ENCODE measurements around the gene ZNF32. TPM values are rescaled to one million over a fixed set of nuclear protein-coding genes. Genes with fewer than 3 reads are reported as not detected.
"Not testable (repeated sequence)": the region's sequence is repeated elsewhere in the genome, so short reads cannot be mapped to it uniquely, and the experiment has no call there.

The ZNF32 gene
- total RNA-seq, 1 experiment from 2014 or later: not detected

- DNase-seq (ENCODE audit: low spot score): not testable (repeated sequence)
Observed at GRCh38 chr10:43635816-43636215, 12.9 kb downstream of the ZNF32 start.

DNA sequence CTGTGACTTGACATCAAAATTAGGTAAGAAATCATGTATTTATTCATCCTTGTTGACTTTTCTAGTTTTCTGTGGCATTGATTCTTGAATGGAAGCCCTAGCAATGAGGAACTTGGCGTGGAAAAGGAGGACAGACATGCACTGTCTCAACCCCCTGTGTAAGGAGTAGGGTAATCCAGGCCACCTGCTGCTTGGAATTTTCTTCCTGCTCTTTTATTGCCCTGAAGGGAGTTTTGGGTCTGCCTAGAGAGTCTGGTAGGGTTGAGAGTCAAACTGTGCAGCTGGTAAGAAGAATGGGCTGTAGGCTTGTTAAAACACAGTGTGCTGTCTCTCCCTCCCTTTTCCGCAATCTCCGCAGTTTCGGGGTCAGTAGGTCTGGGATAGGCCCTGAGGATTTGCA, 19.7 kb downstream of the ZNF32 start:
- no peak for DNase-seq (ENCODE audit: low spot score)

GRCh38 chr10:43627942-43628341, 20.7 kb downstream of the ZNF32 start:
- no peak for DNase-seq (ENCODE audit: low spot score)

- DNase-seq (ENCODE audit: low spot score): peak; percentile 63
Observed at GRCh38 chr10:43623351-43623750, 25.3 kb downstream of the ZNF32 start.

GRCh38 chr10:43622038-43622437, 26.6 kb downstream of the ZNF32 start:
- DNase-seq (ENCODE audit: low spot score): no peak

- no peak for DNase-seq (ENCODE audit: low spot score)
Observed at GRCh38 chr10:43619368-43619767, 29.3 kb downstream of the ZNF32 start.

DNA sequence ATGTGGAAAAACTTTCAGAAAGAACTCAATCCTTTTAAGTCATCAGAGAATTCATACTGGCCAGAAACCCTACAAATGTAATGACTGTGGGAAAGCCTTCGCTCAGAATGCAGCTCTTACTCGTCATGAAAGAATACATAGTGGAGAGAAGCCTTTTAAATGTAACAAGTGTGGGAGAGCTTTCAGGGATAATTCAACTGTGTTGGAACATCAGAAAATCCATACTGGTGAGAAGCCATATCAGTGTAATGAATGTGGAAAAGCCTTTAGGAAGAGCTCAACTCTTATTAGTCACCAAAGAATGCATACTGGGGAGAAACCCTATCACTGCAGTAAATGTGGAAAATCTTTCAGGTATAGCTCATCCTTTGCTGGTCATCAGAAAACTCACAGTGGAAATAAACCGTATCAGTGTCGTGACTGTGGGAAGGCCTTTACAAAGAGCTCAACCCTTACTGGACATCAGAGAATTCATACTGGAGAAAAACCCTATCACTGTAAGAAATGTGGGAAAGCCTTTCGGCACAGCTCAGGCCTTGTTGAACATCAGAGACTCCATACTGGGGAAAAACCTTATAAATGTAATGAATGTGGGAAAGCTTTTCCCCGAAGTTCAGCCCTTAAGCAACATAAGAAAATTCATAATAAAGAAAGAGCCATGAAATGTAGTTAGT, 31.8 kb downstream of the ZNF32 start:
- no peak for DNase-seq (ENCODE audit: low spot score)

DNA sequence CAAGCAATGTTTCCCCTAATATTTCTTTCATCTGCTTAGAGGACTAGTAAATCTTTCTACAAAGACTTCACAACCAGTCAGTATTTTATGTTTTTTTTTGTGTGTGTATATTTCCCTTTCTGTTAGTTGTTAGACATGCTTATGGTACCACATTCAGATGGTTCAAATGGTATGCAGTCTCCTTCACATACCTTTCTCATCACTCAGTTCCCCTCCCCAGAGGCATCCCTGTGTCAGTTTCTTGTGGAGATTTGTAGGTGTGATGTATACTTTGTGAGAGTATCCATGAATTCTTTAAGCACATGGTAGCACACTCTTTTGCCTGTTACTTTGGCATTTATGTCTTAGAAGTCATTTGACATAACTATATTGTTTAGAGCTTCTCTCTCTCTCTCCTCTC, 38.0 kb downstream of the ZNF32 start:
- no peak for DNase-seq (ENCODE audit: low spot score)

GRCh38 chr10:43607199-43607573, 41.5 kb downstream of the ZNF32 start:
- DNase-seq (ENCODE audit: low spot score): no peak

DNA sequence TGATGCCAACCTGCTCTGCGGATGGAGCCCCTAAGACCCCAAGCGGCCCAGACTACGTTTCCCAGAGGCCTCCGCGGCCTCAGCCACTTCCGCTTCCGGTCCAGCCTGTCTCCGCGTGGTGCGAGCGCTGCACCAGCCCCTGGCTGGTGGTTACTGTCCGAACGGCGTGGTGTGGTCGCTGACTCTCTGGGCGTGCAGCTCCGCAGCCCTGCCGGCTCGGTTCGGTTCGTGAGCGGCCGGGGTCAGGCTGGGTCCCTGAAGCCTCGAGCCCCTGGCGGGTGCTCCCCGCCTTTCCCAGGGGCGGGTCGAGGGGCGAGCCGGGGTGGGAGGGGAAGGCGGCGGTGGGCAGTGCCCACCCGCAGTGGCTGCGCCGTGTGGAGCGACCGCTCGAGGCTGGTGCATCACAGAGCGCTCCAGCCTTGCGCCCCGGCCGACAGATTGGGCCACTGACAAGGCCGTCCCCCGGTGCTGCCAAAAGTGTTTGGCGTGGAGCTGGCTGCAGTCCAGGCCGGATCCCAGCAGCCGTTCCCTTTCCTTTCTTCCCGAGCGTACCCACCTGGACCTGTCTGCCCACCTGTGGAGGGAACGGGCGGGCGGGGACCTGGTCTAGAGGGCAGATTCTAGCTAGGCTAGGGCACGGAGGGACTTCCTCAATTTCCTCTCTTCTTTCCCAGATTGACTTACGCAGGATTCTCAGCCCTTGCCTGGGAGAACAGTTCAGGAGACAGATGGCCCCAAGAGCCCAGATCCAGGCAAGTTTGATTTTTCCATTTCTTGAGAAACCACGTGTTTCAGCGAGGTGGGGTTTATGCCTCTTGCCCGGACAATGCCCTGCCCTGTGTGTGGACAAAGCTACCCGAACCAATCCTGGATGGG, 42.1 kb downstream of the ZNF32 start, which contains the start of gene ZNF485:
Gene ZNF485, plus strand, starts transcription at position 116 of the 876 bp plus-strand sequence. Its CDS starts 613 bp downstream, at position 729.
- no peak for DNase-seq (ENCODE audit: low spot score)

DNA sequence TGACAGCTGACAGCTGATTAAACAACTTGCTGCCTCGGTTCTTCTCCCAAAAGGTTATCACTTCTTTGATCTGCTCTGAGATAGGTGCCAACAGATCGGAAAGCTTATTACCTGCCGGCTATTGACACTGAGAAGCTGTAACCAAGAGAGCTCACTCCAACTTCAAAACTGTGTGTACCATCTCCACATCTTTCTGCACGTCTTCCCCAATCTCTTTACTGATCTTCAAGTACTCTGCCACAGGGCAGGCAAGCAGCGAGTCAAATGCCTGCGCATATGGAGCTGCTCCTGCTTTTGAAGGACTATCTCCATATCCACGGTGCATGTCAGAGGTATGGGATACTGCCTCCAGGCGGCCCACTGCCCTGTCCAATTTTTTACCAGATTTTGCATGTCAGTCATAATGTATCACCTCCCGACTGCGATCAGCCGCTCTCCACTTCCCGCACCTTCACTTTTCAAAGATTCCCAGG, 42.8 kb downstream of the ZNF32 start:
- no peak for DNase-seq (ENCODE audit: low spot score)

- DNase-seq (ENCODE audit: low spot score): not testable (repeated sequence)
Observed at GRCh38 chr10:43601576-43601975, 47.1 kb downstream of the ZNF32 start.

GRCh38 chr10:43599333-43599732, 49.3 kb downstream of the ZNF32 start:
- DNase-seq (ENCODE audit: low spot score): no peak

GRCh38 chr10:43598446-43598845, 50.2 kb downstream of the ZNF32 start:
- DNase-seq (ENCODE audit: low spot score): no peak

GRCh38 chr10:43596546-43596945, 52.1 kb downstream of the ZNF32 start:
- DNase-seq (ENCODE audit: low spot score): no peak

DNA sequence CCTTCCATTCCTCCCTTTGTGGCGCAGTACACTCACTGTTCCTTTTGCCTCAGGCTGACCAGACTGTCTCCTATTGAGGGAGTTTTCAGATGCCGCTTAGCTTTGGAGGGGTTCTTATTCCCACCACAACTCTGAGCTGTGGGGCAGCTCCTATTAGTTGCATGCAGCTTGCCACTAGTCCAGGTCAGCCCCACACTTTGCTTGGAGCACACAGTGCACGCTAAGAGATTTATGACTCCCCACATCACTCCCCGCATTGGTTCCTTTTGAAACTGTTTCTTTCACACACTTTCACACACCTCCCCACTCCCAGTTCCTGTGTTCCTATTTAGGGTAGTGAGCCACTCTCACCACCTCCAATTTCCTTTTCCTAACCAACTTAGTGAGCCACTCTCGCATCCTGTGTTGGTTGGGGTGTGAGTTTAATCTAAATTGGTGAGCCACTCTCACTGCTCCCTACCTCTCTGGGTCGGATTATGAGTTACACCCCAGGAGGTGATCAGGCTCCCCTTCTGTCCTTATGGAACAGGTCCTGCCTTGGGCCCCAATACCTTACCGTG, 52.9 kb downstream of the ZNF32 start:
- no peak for DNase-seq (ENCODE audit: low spot score)

- no peak for DNase-seq (ENCODE audit: low spot score)
Observed at GRCh38 chr10:43594944-43595589, 53.6 kb downstream of the ZNF32 start.

Other genes with a start within 250 kb of the ZNF32 start
- 328 and 348 TPM in 2 replicates for gene HNRNPF, start 239.7 kb downstream of the ZNF32 start, total RNA-seq (2014; rRNA removed; shearing (Covaris generic))
- gene ZNF487, start 211.8 kb downstream of the ZNF32 start, total RNA-seq (2014; rRNA removed; shearing (Covaris generic)): 6.6 TPM in 2 replicates
- 3.5 and 5.4 TPM in 2 replicates for gene ZNF239, start 74.3 kb downstream of the ZNF32 start, total RNA-seq (2014; rRNA removed; shearing (Covaris generic))
- gene ZNF485, start 42.4 kb downstream of the ZNF32 start, total RNA-seq (2014; rRNA removed; shearing (Covaris generic)): 0.41 and 1.4 TPM in 2 replicates

Data from A172 (cell line).